ENCODE measurements around the gene MYH1. TPM values are rescaled to one million over a fixed set of nuclear protein-coding genes. Genes with fewer than 3 reads are reported as not detected.

The MYH1 gene
- total and polyA plus RNA-seq, 7 donors, result 0.01 to 0.60 (median 0.55) TPM; not detected in 4

DNA sequence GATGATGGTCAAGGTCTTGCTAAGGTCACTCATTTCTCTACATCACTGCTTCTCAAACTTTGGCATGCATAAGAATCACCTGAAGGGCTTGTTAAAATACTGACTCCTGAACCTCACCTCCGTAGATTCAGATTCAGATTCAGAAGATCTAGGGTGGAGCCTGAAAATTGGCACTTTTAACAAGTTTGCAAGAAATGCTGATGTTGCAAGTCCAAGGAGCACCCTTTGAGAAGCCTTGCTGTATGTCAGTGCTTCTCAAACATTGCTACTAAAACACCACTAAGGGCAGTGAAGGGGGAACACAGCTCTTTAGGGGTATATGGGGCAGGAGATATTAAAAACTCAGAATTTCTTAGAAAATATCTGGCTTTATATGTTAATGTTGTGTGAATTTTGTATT, 13.7 kb upstream of the MYH1 start:
- Histone ChIP-seq H3K9me3 (no peaks in the 10 kb centered on the region), H3K36me3 (no peaks in the 10 kb centered on the region), H3K4me3 (no peak overlapping the region), H3K27me3 (no peaks in the 10 kb centered on the region), H3K27ac (no peak overlapping the region), H3K4me1 (no peaks in the 10 kb centered on the region)
- 82 to 85% methylated on average over 1 of the region's 1 CpG for WGBS, 2 donors
- no peak for TF ChIP-seq EP300 (IDR thresholded peaks at IDR 0.05)
- TF ChIP-seq POLR2A (IDR thresholded peaks at IDR 0.05), result no peak
- TF ChIP-seq POLR2AphosphoS5 (IDR thresholded peaks at IDR 0.05), result no peak
- TF ChIP-seq, protein P1, sequence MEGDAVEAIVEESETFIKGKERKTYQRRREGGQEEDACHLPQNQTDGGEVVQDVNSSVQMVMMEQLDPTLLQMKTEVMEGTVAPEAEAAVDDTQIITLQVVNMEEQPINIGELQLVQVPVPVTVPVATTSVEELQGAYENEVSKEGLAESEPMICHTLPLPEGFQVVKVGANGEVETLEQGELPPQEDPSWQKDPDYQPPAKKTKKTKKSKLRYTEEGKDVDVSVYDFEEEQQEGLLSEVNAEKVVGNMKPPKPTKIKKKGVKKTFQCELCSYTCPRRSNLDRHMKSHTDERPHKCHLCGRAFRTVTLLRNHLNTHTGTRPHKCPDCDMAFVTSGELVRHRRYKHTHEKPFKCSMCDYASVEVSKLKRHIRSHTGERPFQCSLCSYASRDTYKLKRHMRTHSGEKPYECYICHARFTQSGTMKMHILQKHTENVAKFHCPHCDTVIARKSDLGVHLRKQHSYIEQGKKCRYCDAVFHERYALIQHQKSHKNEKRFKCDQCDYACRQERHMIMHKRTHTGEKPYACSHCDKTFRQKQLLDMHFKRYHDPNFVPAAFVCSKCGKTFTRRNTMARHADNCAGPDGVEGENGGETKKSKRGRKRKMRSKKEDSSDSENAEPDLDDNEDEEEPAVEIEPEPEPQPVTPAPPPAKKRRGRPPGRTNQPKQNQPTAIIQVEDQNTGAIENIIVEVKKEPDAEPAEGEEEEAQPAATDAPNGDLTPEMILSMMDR (IDR thresholded peaks at IDR 0.05), result no peak
- intact Hi-C loops (cut with DNase I), result no loop called here
- no peak for DNase-seq

GRCh38 chr17:10527419-10527818, 9.1 kb upstream of the MYH1 start:
- H3K9me3 ChIP-seq, result no peaks in the 10 kb centered on the region
- H3K27ac ChIP-seq, result no peak overlapping the region
- 85 to 87% methylated on average over 6 of the region's 6 CpGs for WGBS, 2 donors
- TF ChIP-seq, protein P1 (IDR thresholded peaks at IDR 0.05), result no peak
- no peak for TF ChIP-seq POLR2AphosphoS5 (IDR thresholded peaks at IDR 0.05)
- H3K27me3 ChIP-seq, result no peaks in the 10 kb centered on the region
- DNase-seq, result no peak
- H3K4me1 ChIP-seq, result no peaks in the 10 kb centered on the region
- H3K4me3 ChIP-seq, result no peak overlapping the region
- intact Hi-C loops (cut with DNase I), result no loop called here
- no peaks in the 10 kb centered on the region for H3K36me3 ChIP-seq

GRCh38 chr17:10526517-10526916, 8.2 kb upstream of the MYH1 start:
- WGBS, 2 donors, result 90 to 94% methylated on average over 11 of the region's 11 CpGs
- intact Hi-C loops (cut with DNase I), result no loop called here

GRCh38 chr17:10523064-10523463, 4.7 kb upstream of the MYH1 start:
- Histone ChIP-seq H3K27me3 (no peaks in the 10 kb centered on the region), H3K4me3 (no peak overlapping the region), H3K4me1 (peaks cover 0 to 7% (median 0%) of the 10 kb centered on the region in 4 donors), H3K9me3 (no peaks in the 10 kb centered on the region), H3K27ac (no peak overlapping the region), H3K36me3 (no peaks in the 10 kb centered on the region)
- no peak for TF ChIP-seq POLR2A (IDR thresholded peaks at IDR 0.05)
- TF ChIP-seq, protein P1 (IDR thresholded peaks at IDR 0.05), result no peak
- TF ChIP-seq POLR2AphosphoS5 (IDR thresholded peaks at IDR 0.05), result no peak
- no peak for TF ChIP-seq EP300 (IDR thresholded peaks at IDR 0.05)
- 93 to 94% methylated on average over 7 of the region's 7 CpGs for WGBS, 2 donors
- intact Hi-C loops (cut with DNase I), result no loop called here
- DNase-seq, result no peak

More at GRCh38 chr17:10526517-10526916, 8.2 kb upstream of the MYH1 start:
- TF ChIP-seq POLR2A (IDR thresholded peaks at IDR 0.05) (no peak), EP300 (IDR thresholded peaks at IDR 0.05) (no peak)
- TF ChIP-seq, protein P1 (IDR thresholded peaks at IDR 0.05), result no peak
- Histone ChIP-seq H3K36me3 (no peaks in the 10 kb centered on the region), H3K4me3 (no peak overlapping the region), H3K27me3 (no peaks in the 10 kb centered on the region), H3K4me1 (no peaks in the 10 kb centered on the region), H3K9me3 (no peaks in the 10 kb centered on the region), H3K27ac (no peak overlapping the region)
- DNase-seq, result no peak

DNA sequence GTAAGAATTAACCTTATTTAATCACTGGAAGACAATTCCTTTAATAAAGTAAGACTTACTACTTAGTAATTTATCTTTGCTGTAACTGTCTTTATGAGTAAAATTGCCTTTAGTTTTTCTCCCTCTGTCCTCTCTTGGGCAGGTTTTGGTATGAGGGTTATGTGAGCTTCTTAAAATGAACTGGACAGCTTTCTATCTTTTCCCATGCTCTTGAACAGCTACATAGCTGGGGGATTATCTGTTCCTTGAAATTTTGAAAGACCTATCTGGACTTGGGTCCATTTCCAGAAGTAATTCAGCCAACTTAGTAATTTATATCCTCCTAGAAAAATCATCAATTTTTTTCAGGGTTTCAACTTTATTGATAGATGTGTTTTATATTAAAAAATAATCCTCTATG, 3.6 kb upstream of the MYH1 start:
- no peaks in the 10 kb centered on the region for H3K27me3 ChIP-seq
- no peak overlapping the region for H3K27ac ChIP-seq
- peaks cover 0 to 7% (median 0%) of the 10 kb centered on the region in 4 donors for H3K4me1 ChIP-seq
- H3K4me3 ChIP-seq, result no peak overlapping the region
- no peaks in the 10 kb centered on the region for H3K9me3 ChIP-seq
- no peak for DNase-seq
- no peaks in the 10 kb centered on the region for H3K36me3 ChIP-seq
- TF ChIP-seq POLR2A (IDR thresholded peaks at IDR 0.05), result no peak
- TF ChIP-seq POLR2AphosphoS5 (IDR thresholded peaks at IDR 0.05), result no peak
- intact Hi-C loops (cut with DNase I), result no loop called here

Measured in sigmoid colon (tissue), 7 donors.